Keratinocyte (primary cell): Measurements from ENCODE around the gene PNKD.

Experiments used
- CTCF ChIP-seq, 3 experiments: IDR thresholded peaks in 1 of 3; conservative IDR thresholded peaks in 1 of 3; optimal IDR thresholded peaks in 1 of 3; 2 replicates in 2 of 3; 3 replicates in 1 of 3; pipeline versions ENCODE3 to v1.5.1; 2011; ENCODE audit warnings: low read length in 3 of 3, mild to moderate bottlenecking in 3 of 3, moderate library complexity in 2 of 3, control low read depth in 1 of 3, inconsistent platforms in 1 of 3; ENCODE audit not compliant: insufficient read depth in 2 of 3; ENCODE audit errors: extremely low read depth in 1 of 3
- EZH2 ChIP-seq: IDR thresholded peaks from one replicate; pipeline ENCODE4 v1.6.1; 2012; ENCODE audit warnings: inconsistent platforms, mild to moderate bottlenecking, low read length, moderate library complexity

- TF ChIP-seq CTCF (optimal IDR thresholded peaks at IDR 0.05 in 1 of 3, IDR thresholded peaks at IDR 0.05 in 1 of 3, conservative IDR thresholded peaks at IDR 0.05 in 1 of 3; ENCODE audit: extremely low read depth in 1 of 3, insufficient read depth in 2 of 3, low read length in 3 of 3) = no peak
- no peak for TF ChIP-seq EZH2
Measured at GRCh38 chr2:218252509-218253231, 17.6 kb upstream of the PNKD start.
